GM20000 (cell line): ENCODE measurements around the gene PPFIBP2.

Experiments
- DNase-seq: peaks from one replicate; pipeline ENCODE4 v3.0.0; 2012; ENCODE audit warnings: low spot score
- CTCF ChIP-seq: IDR thresholded peaks from 2 replicates; pipeline ENCODE4 v1.5.1; 2012; ENCODE audit warnings: mild to moderate bottlenecking, control low read depth; ENCODE audit errors: extremely low read depth, missing control alignments

PPFIBP2 gene

GRCh38 chr11:7581021-7581590 lies 67.3 kb downstream of the PPFIBP2 start:
- DNase-seq = no peak

GRCh38 chr11:7582338-7582985 lies 68.7 kb downstream of the PPFIBP2 start:
- no peak for TF ChIP-seq CTCF

More at GRCh38 chr11:7581021-7581590, 67.3 kb downstream of the PPFIBP2 start:
- TF ChIP-seq CTCF = no peak

GRCh38 chr11:7583248-7583647 lies 69.4 kb downstream of the PPFIBP2 start:
- DNase-seq = no peak
- TF ChIP-seq CTCF = no peak

More at GRCh38 chr11:7582338-7582985, 68.7 kb downstream of the PPFIBP2 start:
- no peak for DNase-seq

GRCh38 chr11:7584910-7585309 lies 71.1 kb downstream of the PPFIBP2 start:
- DNase-seq = no peak
- no peak for TF ChIP-seq CTCF

- no peak for TF ChIP-seq CTCF
- no peak for DNase-seq
Measured at GRCh38 chr11:7585816-7586215, 72.0 kb downstream of the PPFIBP2 start.

GRCh38 chr11:7586376-7586775 lies 72.6 kb downstream of the PPFIBP2 start:
- DNase-seq = no peak

More at GRCh38 chr11:7586376-7586775, 72.6 kb downstream of the PPFIBP2 start:
- no peak for TF ChIP-seq CTCF
